ENCODE measurements around the gene ARHGEF11.
A peak's percentile ranks its signal among the peaks of the same experiment; 100 is the strongest.

ARHGEF11 gene

DNA sequence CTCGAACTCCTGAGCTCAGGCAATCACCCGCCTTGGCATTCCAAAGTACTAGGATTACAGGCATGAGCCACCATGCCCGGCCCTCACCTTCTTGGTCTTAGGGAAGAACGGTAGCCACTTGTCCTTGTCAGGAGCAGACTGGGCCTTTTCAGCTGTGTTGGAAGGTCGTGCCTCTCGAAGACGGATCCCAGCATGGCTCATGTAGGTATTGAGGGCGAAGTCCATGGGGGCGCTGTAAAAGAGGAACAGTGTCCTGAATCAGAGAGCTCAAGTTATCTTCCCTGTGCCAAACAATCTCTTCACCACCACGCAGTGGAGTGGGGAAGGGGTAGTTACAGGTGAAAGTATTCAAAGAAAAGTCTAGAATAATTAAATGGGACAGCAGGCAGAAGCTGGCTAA lies 89.2 kb downstream of the ARHGEF11 start:
- no peak for DNase-seq (ENCODE audit: extremely low read depth, low read depth)
- no peak overlapping the region for H3K4me3 ChIP-seq (replicated peaks; ENCODE audit: low read depth, low read length)
- TF ChIP-seq, protein P1, sequence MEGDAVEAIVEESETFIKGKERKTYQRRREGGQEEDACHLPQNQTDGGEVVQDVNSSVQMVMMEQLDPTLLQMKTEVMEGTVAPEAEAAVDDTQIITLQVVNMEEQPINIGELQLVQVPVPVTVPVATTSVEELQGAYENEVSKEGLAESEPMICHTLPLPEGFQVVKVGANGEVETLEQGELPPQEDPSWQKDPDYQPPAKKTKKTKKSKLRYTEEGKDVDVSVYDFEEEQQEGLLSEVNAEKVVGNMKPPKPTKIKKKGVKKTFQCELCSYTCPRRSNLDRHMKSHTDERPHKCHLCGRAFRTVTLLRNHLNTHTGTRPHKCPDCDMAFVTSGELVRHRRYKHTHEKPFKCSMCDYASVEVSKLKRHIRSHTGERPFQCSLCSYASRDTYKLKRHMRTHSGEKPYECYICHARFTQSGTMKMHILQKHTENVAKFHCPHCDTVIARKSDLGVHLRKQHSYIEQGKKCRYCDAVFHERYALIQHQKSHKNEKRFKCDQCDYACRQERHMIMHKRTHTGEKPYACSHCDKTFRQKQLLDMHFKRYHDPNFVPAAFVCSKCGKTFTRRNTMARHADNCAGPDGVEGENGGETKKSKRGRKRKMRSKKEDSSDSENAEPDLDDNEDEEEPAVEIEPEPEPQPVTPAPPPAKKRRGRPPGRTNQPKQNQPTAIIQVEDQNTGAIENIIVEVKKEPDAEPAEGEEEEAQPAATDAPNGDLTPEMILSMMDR (IDR thresholded peaks at IDR 0.05; ENCODE audit: low read depth, low read length, missing control alignments), result no peak

DNA sequence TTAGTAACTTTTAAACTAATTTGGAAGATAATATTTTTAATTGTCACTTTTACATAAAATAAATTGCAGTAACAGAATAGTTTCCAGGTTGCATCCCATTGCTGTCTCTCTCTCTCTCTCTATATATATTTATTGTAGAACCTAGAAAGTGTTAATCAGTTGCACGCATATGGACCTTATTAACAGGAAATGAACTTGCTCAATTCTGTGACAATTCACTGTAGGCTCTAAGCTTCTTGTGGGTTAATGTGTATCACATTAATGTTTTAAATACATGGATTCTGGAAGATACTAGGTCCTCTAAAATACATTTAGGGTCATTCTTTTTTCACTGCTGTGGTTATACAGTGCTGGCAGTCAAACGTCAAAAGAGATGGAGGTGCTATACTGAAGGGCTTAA lies 92.0 kb downstream of the ARHGEF11 start:
- TF ChIP-seq, protein P1 (IDR thresholded peaks at IDR 0.05; ENCODE audit: low read depth, low read length, missing control alignments), result no peak
- no peak overlapping the region for H3K4me3 ChIP-seq (replicated peaks; ENCODE audit: low read depth, low read length)
- DNase-seq (ENCODE audit: extremely low read depth, low read depth), result no peak

DNA sequence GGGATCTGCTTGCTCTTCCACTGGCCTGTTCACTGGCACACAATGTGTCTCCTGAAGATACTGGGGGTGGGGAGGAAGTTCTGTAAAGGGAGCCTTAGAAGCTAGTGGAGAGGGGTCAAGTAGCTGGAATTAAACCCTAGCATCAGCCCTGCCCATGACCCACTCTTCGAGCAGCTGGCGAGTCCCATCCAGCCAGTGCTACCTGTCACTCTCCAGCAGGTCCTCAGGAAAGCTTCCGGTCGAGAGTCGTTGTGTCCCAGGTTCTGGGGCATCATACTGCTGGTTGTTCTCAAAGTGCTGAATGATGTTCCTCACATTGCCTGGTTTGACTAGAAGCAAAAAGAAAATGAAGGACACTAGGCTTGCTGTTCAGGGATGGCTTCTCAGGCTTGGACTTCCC lies 94.2 kb downstream of the ARHGEF11 start:
- H3K4me3 ChIP-seq (replicated peaks; ENCODE audit: low read depth, low read length), result no peak overlapping the region
- TF ChIP-seq, protein P1 (IDR thresholded peaks at IDR 0.05; ENCODE audit: low read depth, low read length, missing control alignments), result no peak
- DNase-seq (ENCODE audit: extremely low read depth, low read depth), result no peak

- no peak overlapping the region for H3K4me3 ChIP-seq (replicated peaks; ENCODE audit: low read depth, low read length)
- TF ChIP-seq, protein P1 (IDR thresholded peaks at IDR 0.05; ENCODE audit: low read depth, low read length, missing control alignments), result no peak
- no peak for DNase-seq (ENCODE audit: extremely low read depth, low read depth)
Measured at GRCh38 chr1:156949127-156949526, 96.4 kb downstream of the ARHGEF11 start.

DNA sequence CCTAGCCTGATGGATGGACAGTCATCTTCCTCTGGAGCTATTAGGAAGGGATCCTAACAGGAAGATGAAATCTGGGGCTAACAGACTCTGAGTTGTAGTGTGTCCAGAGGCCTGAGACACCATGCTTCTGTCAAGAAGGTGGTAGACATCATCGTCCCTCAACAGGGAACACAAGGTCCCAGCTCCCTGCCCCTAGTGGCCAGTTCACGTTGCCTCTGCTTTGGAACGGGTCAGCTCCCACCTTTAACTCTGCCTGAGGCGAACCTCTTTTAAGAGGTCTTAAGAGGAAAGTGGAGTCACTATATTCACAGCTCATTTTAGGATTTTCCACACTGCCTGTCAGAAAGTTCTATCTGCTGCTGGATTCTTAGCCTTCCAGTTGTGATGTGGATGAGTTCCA lies 96.8 kb downstream of the ARHGEF11 start:
- no peak overlapping the region for H3K4me3 ChIP-seq (replicated peaks; ENCODE audit: low read depth, low read length)
- no peak for DNase-seq (ENCODE audit: extremely low read depth, low read depth)
- TF ChIP-seq, protein P1 (IDR thresholded peaks at IDR 0.05; ENCODE audit: low read depth, low read length, missing control alignments), result peak; percentile 26

DNA sequence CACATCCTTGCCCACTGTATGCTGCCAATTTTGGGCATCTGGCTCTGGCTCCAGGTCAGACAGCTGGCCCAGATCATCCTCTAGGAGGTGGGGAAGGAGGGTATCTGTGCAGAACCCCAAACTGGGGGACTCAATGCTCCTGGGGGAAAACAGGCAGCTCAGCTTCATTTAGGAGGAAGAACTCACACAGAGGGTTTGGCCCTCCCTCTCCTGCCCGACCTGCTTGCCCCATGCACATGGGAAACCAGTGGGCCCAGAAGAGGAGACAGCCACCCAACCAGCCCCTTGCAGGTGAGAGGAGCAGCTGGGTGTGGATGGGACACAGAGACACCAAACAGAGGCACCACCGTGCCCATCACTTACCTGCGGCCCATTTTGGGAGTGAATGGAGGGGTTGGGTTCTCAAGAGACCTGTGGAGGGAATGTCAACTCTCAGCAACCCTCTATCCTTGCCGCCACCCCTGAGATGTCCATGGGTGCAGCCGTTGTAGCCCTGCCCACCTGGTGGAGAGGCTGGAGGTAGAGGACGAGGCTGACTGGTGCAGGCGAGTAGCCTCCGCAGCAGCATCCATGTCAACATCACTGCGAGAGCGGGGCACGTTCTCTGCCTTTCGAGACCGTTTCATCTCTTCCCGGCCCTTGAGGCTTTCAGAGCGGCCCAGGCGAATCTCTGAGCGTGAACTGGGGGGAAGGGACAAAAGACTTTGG lies 97.6 kb downstream of the ARHGEF11 start:
- H3K4me3 ChIP-seq (replicated peaks; ENCODE audit: low read depth, low read length), result no peak overlapping the region
- TF ChIP-seq, protein P1 (IDR thresholded peaks at IDR 0.05; ENCODE audit: low read depth, low read length, missing control alignments), result no peak
- no peak for DNase-seq (ENCODE audit: extremely low read depth, low read depth)

DNA sequence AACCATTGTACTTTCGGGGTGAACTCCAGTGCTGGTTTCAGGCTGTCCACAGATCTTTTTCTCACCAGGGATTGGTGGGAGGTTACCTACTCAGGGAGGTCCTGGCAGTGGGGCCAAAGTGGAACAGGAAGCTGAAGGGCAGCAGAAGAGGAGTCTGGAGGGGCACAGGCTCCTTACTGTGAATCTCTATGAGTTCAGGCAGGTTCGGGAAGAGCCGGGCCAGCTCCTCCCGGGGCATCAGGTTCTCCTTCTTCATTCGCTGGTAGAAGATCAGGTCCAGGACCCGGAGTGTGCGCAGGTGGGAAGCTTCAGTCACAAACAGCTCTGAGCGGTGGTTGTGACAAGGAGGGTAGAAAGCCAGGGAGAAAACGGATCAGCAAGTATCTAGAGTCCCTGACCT lies 98.4 kb downstream of the ARHGEF11 start:
- H3K4me3 ChIP-seq (replicated peaks; ENCODE audit: low read depth, low read length), result no peak overlapping the region
- TF ChIP-seq, protein P1 (IDR thresholded peaks at IDR 0.05; ENCODE audit: low read depth, low read length, missing control alignments), result no peak
- DNase-seq (ENCODE audit: extremely low read depth, low read depth), result no peak
